Hematopoietic multipotent progenitor cell treated with erythropoietin and hydrocortisone succinate and interleukin-3 and kit ligand, for 4 days (in vitro differentiated cells): ENCODE results near the gene MED22.
"Not testable (repeated sequence)": the region's sequence is repeated elsewhere in the genome, so short reads cannot be mapped to it uniquely, and the experiment has no call there.

Source experiments
- DNase-seq: peaks from one replicate; pipeline ENCODE4 v3.0.0-alpha.2; 2015

The MED22 gene

GRCh38 chr9:133347985-133348717 lies at the start of gene MED22, which contains the start of gene RPL7A:
Gene MED22 (minus strand): TSS chr9:133348131. CDS start chr9:133346662, 1,469 bp downstream.
Gene RPL7A (plus strand): TSS chr9:133348218. CDS start chr9:133348244, 26 bp downstream.
- peak; percentile 98 for DNase-seq

- DNase-seq, result no peak
These were observed 49.4 kb upstream of the MED22 start for GRCh38 chr9:133397370-133397769.

- DNase-seq, result peak; percentile 46
These were observed 49.0 kb upstream of the MED22 start for GRCh38 chr9:133396952-133397351.

- DNase-seq, result no peak
These were observed 46.8 kb upstream of the MED22 start for GRCh38 chr9:133394687-133395271.

GRCh38 chr9:133393399-133393798 lies 45.5 kb upstream of the MED22 start:
- DNase-seq, result no peak

- not testable (repeated sequence) for DNase-seq
These were observed 44.4 kb upstream of the MED22 start for GRCh38 chr9:133392308-133392707.

GRCh38 chr9:133391449-133391848 lies 43.5 kb upstream of the MED22 start:
- not testable (repeated sequence) for DNase-seq

GRCh38 chr9:133390713-133391112 lies 42.8 kb upstream of the MED22 start:
- DNase-seq, result no peak

- no peak for DNase-seq
These were observed 41.6 kb upstream of the MED22 start for GRCh38 chr9:133389562-133389961.

- no peak for DNase-seq
These were observed 41.2 kb upstream of the MED22 start for GRCh38 chr9:133389025-133389557.

GRCh38 chr9:133387680-133388079 lies 39.7 kb upstream of the MED22 start:
- no peak for DNase-seq

GRCh38 chr9:133386338-133386737 lies 38.4 kb upstream of the MED22 start:
- no peak for DNase-seq

- DNase-seq, result no peak
These were observed 37.5 kb upstream of the MED22 start for GRCh38 chr9:133385452-133385851.

GRCh38 chr9:133384736-133385321 lies 36.9 kb upstream of the MED22 start:
- DNase-seq, result no peak

- DNase-seq, result no peak
These were observed 35.5 kb upstream of the MED22 start for GRCh38 chr9:133383438-133383837.

GRCh38 chr9:133382507-133383141 lies 34.7 kb upstream of the MED22 start:
- DNase-seq, result no peak

- DNase-seq, result no peak
These were observed 32.8 kb upstream of the MED22 start for GRCh38 chr9:133380734-133381133.

- DNase-seq, result no peak
These were observed 31.5 kb upstream of the MED22 start for GRCh38 chr9:133379153-133380086.

GRCh38 chr9:133378408-133378962 lies 30.6 kb upstream of the MED22 start:
- DNase-seq, result no peak

GRCh38 chr9:133377721-133378216 lies 29.8 kb upstream of the MED22 start:
- DNase-seq, result no peak

GRCh38 chr9:133377280-133377679 lies 29.3 kb upstream of the MED22 start:
- not testable (repeated sequence) for DNase-seq
